ENCODE measurements around the gene CAMK1.
A peak's percentile ranks its signal among the peaks of the same experiment; 100 is the strongest.

Gene CAMK1

DNA sequence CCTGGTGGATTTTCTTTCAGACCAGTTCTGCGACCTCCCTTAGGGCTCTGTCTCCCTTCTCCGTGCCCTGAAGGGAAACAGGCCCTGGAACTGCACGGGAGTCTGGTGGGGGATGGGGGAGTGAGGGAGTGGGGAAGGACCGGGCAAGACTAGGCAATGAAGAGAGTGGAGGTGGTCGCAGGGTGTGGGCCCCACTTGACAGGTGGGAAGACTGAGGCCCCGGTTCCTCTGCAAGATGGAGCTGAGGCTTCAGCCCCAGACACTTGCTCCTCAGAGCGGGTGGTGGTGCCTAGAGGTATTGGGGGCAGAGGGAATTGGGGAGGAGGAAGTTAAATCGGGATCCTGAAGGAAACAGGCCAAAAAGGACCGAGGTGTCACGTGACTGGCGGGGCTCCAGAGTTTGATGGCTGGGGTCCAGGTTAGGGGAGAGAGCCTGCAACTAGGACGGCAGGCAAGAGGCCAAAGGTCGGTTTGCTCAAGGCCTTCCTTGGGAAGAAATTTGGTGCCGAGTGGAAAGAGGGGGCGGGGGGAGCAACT is 597 bp upstream of the CAMK1 start:
- DNase-seq, result no peak

DNA sequence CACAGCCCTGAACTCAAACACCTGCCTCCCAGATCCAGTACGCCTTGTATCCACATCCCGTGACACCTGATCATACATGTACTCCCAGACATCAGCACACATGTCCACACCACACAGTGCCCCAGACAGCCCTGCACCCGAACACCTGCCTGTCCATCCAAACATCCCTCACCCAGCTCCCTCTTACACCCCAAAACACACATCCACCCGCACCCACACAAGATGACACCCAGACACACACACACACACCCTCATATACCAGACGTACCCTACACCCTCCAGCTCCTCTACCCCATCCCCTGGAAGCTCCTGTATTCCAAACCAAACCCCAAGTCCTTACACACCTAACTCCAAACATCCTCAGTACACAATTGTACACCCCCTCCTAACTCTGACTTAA is 735 bp downstream of the CAMK1 start:
- no peak for DNase-seq

DNA sequence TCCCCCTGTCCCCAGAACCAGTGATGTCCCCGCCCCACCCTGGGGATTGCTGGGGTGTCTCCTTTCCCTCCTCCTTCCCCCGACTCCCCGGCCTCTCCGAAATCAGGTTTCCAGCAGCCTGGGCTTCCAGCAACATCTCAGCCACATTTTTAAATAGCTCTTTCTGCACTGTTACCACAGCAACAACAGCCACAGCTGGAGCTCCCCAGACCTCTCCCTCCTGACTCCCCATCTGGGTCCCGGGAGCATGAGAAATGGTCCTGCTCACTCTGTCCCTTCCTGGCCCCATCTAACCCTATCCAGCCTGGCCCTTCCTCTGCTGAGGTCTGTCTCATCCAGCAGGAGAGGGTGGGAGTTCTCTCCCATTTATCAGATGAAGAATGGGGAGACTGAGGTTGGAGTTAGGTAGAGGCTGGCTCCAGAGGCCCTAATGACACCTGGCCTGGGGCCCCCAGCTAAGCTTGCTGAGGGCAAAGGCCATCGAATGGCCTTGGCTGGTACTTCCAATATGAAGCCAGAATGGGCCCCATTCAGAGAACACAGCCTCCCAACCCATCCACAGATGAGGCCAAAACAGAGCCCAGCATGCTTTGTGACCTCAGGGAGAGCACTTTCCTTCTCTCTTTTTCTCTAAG is 1.5 kb downstream of the CAMK1 start:
- no peak for DNase-seq

DNA sequence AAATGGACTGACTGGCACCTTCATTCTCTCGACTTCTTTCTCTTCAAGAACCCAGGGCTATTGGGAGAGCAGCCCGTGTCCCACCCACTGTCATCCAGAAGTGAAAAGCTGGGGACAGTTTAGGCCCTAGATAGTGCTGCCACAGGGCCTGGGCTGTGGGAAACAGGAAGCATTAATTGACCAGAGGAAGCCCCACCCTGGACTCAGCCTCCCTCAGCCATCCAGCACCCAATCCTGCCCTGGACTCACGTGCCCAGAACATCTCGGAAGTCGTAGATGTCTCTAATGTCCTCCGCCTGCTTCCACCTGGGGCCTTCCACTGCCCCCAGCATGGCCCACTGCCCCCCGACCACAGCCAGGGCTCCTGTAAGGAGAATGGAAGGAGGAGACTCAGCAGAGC is 2.3 kb downstream of the CAMK1 start:
- DNase-seq, result no peak

DNA sequence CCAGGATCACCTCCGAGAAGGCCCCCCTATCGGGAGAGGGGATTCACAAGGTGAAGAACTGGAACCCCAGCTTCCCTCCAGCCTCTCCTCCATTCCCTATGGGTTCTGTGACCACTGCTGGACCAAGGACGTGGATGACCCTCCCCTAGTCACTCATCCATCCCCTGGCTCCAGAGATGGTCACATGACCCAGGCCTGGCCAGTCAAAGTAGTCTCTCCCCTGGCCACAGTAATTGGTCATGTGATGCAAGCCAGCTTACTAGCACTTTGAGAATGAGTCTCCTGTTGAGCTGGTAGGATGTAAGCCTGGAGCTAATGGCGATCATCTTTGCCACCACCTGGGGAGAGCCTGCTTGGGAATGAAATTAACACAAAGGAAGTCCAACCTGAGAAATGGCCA is 3.9 kb downstream of the CAMK1 start:
- DNase-seq, result no peak

DNA sequence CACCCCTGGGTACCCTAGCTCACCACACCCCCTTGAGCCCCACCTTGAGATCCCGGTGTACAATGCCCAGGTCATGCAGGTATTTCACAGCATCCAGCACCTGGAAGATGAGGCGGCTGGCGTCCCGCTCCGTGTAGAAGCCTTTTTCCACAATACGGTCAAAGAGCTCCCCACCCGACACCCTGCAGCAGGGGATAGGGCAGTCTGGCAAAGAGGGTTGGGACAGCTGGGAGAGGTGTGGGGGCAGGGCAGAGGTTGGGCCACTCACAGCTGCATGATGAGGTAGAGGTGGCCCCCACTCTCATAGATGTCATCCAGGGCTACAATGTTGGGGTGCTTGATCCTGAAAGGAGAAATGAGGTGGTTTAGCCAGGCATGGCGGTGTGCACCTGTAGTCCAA is 6.9 kb downstream of the CAMK1 start:
- no peak for DNase-seq

DNA sequence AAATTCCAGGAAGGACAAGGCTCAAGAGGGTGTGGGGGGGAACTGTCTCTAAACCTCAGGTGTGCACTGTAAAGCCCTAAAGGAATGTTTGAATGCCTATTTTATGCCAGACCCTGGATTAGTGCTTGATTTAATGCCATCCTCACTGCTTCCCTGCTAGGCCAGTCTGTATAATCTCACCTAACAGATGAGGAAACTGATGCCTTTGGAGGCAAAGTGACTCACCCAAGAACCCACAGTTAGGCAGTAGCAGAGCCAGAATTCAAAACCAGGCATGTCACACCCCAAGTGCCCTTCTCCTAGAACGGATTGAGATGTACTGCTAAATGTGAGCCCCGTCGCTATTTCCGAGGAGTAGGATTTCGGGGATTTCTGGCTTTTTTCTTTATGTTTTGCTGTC is 7.8 kb downstream of the CAMK1 start:
- DNase-seq, result no peak

DNA sequence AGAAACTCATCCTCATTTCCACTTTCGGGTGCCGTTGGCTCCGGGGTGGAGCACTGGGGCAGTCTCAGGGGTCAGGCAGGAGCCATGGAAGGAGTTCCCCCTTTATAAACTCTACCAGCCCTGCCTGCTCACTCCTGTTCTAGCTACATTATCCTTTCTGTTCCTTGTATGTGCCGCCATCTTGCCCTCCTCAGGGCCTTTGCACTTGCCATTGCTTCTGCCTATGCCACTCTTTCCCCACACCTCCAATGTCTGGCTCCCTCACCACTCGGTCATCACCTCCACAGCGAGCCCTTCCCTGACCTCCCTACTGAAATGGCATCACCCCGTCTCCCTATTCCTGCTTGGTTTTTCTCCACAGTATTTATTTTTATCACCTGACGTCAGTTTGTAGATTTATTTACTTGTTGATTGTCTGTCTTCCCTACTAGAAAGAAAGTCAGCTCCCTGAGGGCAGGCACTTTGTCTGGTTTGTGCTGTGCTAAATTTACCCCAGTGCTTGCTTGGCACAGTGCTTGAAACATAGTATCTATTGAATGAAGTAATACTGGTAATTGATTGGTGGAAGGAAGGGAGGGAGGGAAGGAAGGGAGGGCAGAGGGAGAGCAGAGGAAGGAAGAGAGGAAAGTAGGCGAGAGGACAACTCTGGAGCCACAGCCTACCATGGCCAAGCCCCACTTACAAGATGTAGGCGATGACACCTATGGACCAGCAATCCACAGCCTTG is 8.8 kb downstream of the CAMK1 start:
- DNase-seq, result no peak

DNA sequence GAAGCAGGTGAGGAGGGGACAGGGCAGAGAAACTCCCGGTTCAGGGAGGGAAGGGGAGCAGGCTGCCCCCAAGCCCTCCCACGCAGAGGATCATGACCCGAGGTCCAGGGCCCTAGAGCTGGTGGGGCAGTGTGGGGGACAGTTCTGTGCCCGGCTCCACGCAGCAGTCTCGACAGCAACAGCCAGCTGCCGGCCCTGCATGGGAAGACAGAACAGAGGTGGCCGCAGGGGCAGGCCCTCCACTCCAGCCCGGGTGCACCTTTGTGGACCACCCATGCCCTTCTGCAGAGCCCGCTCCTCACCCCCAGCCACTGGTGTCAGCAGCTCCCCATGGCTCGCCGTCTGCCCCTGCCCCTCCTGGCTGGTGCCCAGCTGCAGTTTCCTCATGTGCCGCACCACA is 12.3 kb downstream of the CAMK1 start:
- no peak for DNase-seq

DNA sequence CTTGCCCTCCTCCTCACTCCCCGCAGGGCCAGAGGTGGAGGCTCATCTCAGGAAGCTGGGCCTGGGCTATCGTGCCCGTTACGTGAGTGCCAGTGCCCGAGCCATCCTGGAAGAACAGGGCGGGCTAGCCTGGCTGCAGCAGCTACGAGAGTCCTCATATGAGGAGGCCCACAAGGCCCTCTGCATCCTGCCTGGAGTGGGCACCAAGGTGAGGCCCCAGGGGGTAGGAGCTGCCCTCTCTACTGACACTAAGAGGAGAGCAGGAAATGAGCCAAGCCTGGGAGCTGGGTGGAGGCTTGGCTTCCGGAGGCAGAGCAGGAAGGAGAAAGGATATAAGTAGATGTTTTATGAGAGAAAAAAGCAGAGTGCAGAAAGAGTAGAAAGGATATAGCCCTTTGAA is 15.1 kb downstream of the CAMK1 start:
- no peak for DNase-seq

DNA sequence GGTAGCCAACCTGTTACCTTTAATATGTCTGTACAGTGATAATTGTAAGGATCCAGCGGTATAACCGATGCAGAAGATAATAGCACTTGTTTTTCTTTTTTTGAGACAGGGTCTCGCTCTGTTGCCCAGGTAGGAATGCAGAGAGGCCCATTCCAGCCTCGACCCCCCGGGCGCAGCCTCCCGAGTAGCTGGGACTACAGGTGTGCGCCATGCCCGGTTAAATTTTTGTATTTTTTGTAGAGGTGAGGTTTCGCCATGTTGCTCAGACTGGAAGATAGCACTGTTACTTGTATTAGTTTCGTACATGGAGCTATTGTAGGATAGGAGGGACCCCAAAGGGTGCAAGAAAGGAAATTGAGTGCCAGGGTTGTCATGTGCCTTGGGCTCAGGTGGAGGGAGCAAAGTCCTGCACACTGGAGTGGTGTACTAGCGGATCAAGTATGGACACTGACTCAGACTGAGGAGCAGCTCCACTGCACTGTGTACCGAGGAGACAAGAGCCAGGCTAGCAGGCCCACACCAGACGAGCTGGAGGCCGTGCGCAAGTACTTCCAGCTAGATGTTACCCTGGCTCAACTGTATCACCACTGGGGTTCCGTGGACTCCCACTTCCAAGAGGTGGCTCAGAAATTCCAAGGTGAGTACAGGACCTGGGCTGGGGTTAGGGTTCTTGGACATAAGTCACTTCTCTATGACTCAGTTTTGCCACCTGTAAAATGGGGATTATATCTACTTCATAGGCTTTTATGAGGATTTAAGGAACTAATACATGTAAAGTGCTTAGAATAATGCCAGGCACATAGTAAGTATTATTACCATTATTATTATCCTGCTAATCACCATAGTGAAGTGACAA is 19.0 kb downstream of the CAMK1 start:
- peak; percentile 24 for DNase-seq

DNA sequence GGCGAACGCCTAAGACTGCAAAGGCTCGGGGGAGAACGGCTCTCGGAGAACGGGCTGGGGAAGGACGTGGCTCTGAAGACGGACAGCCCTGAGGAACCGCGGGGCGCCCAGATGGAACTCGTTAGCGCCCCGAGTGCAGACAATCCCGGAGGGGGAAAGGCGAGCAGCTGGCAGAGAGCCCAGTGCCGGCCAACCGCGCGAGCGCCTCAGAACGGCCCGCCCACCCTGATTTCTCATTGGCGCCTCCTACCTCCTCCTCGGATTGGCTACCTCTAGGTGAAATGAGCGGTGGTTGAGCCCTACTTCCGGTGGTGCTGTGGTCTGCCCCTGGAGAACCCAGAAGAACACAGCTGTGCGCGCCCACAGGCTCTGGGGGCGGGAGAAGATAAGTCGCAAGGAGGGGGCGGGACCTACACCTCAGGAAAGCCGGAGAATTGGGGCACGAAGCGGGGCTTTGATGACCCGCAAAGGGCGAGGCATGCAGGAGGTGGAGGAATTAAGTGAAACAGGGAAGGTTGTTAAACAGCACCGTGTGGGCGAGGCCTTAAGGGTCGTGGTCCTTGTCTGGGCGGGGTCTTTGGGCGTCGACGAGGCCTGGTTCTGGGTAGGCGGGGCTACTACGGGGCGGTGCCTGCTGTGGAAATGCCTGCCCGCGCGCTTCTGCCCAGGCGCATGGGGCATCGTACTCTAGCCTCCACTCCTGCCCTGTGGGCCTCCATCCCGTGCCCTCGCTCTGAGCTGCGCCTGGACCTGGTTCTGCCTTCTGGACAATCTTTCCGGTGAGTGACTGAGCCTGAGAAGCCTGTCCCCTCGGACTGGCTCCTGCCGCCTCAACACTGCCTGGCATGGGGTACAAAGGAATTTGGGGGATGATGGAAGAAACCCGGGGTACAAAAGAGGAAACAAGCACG is 19.8 kb downstream of the CAMK1 start, which contains the start of gene OGG1:
Gene OGG1 (plus strand): TSS at position 308 of the 911 bp plus-strand sequence. CDS start 335 bp downstream, at position 643.
- DNase-seq, result peak; percentile 98

DNA sequence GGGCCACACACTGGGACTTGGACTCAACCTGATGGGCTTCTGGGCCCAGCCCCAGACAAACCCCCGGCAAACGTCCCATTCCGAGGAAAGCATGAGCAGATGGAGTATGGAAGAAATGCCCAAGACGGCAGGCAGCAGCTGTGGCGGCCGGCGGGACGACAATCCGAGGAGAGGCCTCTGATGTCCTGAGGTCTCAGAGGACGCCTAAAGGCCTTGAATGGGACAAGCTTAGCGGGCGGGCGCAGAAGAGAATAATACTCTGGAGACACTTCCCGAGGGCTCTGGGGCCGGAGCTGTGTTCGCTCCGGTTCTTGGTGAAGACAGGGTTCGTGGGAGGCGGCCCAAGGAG is 20.5 kb downstream of the CAMK1 start:
- no peak for DNase-seq

DNA sequence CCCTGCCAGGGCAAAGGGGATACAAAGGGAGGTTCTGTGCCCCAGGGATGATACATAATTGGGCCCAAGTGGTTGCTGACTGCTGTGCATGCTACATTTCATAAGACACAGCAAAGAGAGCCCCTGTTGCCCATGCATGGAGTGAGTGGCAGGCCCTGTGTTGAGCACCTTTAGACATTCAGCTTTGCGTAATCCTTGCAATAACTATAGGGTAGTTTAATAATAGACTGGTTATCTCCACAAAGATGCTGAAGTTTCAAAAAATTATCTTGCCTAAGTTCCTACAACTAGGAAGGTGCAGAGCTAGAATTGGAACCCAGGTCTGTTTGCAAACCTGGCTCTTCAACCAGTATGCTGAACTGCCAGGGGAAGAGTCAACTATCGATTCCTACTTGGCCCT is 21.7 kb downstream of the CAMK1 start:
- DNase-seq, result no peak

DNA sequence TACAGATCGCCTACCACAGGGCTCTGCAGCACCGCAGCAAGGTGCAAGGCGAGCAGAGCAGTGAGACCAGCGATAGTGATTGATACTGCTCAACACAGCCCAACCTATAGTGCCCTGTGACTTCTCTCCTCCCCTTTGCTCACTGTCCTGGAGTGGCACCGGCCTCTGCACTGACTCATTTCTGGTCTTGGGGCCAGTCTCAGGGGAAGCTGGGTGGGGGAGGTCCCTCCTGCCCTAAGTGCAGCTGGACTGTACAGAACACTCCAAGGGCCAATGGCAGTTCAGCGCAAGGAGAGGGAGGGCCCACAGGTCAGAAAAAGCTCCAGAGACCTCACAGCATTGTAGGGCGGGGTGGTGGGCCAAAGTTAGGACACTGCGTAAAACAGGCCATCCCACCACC is 22.5 kb downstream of the CAMK1 start:
- no peak for DNase-seq

DNA sequence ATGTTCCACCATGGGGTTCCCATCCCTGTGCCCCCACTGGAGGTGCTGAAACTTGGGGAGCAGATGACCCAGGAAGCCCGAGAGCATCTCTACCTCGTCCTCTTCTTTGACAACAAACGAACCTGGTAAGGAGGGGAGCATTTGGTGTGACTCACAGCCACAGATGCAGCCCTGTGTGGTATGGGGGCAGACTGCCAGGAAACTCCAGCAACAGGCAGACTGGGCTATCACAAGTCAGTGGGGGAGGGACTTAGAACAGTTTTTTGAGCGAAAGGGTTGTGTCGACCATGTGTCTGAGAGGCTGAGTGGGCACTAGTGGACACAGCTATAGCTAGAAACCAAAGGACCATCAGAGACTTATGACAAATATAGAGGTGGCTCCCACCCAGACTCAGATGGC is 23.4 kb downstream of the CAMK1 start:
- no peak for DNase-seq

DNA sequence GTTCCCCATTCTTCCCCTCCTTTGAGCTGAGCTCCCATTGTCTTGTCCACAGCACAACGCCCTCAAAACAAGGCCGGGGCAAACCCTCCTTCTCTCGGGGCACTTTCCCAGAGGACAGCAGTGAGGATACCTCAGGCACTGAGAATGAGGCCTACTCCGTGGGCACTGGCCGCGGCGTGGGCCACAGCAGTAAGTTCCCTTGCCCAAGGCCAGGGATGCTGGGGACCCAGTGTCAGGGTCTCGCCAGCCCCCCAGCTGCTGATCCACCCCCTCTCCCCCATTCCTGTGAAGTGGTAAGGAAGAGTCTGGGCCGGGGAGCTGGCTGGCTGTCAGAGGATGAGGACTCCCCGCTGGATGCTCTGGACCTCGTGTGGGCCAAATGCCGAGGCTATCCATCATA is 24.2 kb downstream of the CAMK1 start:
- DNase-seq, result no peak

DNA sequence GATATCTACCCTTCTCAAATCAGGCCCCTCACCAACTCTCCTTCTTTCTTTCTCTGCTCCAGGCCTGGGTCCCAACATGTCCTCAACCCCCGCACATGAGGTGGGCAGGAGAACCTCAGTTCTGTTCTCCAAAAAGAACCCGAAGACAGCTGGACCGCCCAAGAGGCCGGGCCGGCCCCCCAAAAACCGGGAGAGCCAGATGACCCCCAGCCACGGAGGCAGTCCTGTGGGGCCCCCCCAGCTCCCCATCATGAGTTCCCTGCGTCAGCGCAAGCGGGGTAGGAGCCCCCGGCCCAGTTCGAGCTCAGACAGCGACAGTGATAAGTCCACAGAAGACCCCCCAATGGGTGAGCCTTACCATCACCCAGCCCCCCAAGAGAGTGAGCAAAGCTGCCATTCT is 25.6 kb downstream of the CAMK1 start:
- no peak for DNase-seq

DNA sequence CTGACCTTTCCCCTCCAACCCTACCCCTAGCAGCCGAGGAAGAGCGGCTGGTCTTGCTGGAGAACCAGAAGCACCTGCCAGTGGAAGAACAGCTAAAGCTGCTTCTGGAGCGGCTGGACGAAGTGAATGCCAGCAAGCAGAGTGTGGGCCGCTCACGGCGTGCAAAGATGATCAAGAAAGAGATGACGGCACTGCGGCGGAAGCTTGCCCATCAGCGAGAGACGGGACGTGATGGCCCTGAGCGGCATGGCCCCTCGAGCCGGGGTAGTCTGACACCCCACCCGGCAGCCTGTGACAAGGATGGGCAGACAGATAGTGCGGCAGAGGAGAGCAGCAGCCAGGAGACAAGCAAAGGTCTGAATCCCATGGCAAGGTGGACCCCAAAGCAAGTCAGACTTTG is 26.2 kb downstream of the CAMK1 start:
- DNase-seq, result no peak

DNA sequence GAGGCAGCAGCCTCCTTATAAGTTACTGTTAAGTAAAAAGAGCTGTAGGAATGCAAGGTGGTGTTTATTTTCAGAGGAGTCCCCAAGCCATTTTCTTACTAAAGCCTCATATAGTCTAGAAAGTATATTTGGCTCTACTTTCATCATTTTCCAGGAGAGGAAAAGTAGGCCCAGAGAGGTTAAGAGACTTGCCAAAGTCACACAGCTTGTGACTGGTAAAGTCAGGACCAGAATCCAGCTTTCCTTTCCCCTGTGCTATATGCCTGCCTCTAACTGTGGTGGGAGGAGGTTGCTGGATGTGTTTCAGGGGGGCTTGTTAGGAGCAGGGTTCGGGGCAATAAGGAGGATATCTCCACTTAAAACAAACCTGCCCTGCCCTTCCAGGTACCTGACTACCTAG is 27.2 kb downstream of the CAMK1 start:
- no peak for DNase-seq

DNA sequence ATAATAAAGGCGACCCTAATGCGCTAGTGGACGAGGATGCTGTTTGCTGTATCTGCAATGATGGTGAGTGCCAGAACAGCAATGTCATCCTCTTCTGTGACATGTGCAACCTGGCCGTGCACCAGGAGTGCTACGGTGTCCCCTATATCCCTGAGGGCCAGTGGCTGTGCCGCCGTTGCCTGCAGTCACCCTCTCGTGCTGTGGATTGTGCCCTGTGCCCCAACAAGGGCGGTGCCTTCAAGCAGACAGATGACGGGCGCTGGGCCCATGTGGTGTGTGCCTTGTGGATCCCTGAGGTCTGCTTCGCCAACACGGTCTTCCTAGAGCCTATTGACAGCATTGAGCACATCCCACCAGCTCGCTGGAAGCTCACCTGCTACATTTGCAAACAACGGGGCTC is 30.6 kb downstream of the CAMK1 start:
- DNase-seq, result no peak

DNA sequence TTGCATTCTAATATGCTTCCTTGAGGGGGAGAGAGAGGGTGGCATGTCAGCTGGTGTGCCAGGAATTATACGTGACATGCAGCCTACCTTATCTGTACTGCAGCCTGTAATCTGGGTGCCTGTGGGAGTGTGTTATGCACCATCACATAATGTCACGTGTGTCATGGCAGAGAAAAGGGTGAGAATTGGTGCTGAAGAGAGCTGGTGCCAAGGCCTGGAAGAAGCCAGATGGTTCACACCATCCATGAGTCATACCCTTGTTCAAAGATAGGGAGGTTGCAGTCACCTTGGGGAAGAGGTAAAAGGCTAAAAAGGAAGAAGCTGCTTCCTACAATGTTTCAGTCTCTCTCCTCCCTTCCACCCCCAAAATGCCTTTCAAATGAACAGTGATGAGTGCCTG is 32.9 kb downstream of the CAMK1 start:
- no peak for DNase-seq

DNA sequence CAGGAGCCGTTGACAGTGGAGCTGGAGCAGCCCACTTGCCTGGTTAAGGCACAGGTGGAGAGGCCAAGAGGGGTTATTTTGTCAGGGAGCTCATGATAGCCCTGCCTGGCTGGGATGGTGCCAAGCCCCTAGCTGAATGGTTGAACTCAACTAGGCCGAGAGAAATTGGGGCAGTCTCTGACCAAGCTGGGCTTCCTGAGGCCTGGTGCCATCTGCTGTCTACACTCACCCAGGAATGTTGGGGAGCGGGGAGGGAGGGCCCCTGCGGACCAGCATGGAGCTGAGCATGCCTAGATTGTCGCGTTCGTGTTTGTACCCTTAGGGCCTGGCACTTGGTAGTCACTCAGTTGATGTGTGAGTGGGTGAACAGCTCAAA is 37.0 kb downstream of the CAMK1 start:
- no peak for DNase-seq
